Uterus (tissue), 2 donors: ENCODE data around the gene CCS.
A peak's percentile ranks its signal among the peaks of the same experiment; 100 is the strongest.

Experiments used
- POLR2A ChIP-seq, 2 donors: fragments of 450-650 bp; IDR thresholded peaks; one replicate each; pipeline ENCODE4 v1.6.1; 2016; ENCODE audit warnings: antibody characterized with exemption in 2 of 2, mild to moderate bottlenecking in 1 of 2, moderate library complexity in 1 of 2
- TF ChIP-seq, protein P1 (sequence below), 4 experiments: fragments of 200-600 bp in 2 of 4; fragments of 450-650 bp in 2 of 4; sonication (generic) in 2 of 4; IDR thresholded peaks; one replicate each; pipeline ENCODE4 v1.5.1; 2016 to 2019; ENCODE audit warnings: antibody characterized with exemption in 4 of 4, mild to moderate bottlenecking in 2 of 4, moderate library complexity in 1 of 4

DNA sequence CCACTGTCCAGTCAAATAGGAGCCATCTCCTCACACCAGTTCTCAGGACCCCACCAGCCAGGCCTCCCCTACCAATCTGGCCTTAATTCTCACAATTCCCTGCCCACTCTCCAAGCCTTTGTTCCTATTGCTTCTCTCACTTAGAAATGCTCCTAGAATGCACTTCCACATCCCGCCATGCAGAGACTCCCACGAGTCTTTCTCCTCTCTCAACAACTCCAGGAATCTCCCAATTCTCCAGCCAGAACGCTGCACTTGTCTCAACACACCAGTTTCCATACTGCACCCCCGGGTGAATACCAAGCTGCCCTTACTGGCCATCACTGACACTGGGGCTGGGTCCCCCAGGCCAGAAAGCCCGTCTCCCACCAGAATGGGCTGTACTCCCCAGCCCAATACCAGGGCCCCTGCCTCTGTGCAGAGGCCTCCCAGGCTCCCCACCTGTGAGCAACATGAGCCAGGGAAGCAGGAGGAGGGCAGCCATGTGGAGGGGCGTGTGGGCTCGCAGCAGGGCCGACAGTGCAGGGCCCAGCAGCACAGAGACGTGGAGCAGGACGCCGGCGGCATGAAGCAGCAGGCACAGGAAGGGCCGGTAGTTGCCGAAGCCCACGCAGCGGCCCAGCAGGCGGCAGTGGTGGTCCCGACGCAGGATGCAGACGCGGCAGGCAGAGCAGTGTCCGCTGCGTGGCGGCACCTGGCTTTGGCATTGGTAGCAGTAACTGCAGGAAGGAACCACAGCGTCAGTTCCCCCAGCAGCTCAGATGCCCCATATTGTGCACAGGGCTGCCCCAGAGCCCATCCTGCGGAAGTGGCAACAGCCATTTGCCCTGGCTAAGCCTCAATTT, 49.5 kb upstream of the CCS start:
- TF ChIP-seq, protein P1, sequence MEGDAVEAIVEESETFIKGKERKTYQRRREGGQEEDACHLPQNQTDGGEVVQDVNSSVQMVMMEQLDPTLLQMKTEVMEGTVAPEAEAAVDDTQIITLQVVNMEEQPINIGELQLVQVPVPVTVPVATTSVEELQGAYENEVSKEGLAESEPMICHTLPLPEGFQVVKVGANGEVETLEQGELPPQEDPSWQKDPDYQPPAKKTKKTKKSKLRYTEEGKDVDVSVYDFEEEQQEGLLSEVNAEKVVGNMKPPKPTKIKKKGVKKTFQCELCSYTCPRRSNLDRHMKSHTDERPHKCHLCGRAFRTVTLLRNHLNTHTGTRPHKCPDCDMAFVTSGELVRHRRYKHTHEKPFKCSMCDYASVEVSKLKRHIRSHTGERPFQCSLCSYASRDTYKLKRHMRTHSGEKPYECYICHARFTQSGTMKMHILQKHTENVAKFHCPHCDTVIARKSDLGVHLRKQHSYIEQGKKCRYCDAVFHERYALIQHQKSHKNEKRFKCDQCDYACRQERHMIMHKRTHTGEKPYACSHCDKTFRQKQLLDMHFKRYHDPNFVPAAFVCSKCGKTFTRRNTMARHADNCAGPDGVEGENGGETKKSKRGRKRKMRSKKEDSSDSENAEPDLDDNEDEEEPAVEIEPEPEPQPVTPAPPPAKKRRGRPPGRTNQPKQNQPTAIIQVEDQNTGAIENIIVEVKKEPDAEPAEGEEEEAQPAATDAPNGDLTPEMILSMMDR (IDR thresholded peaks at IDR 0.05) = peak; percentile 34 to 63 (median 55)
- TF ChIP-seq POLR2A (IDR thresholded peaks at IDR 0.05) = no peak
